Measurements from ENCODE around the gene IL1B. TPM values are rescaled to one million over a fixed set of nuclear protein-coding genes. Genes with fewer than 3 reads are reported as not detected.

Gene IL1B
- total RNA-seq, 1 donor from 2014 or later: 0.35 TPM

Other genes starting within 250 kb of the IL1B start
- gene SLC20A1, start 190.8 kb downstream of the IL1B start, total RNA-seq: 72.9 and 91.2 TPM in 2 replicates
- not detected in 2 replicates for gene NT5DC4, start 115.8 kb downstream of the IL1B start, total RNA-seq
- 0.40 and 4.2 TPM in 2 replicates for gene CKAP2L, start 72.2 kb downstream of the IL1B start, total RNA-seq
- 0.15 and 6.3 TPM in 2 replicates for gene IL1A, start 52.3 kb downstream of the IL1B start, total RNA-seq
- gene IL37, start 74.4 kb upstream of the IL1B start, total RNA-seq: not detected in 2 replicates
- gene IL36G, start 141.2 kb upstream of the IL1B start, total RNA-seq: not detected in 2 replicates
- gene IL36A, start 168.7 kb upstream of the IL1B start, total RNA-seq: not detected in 2 replicates
- gene IL36B, start 216.1 kb upstream of the IL1B start, total RNA-seq: not detected in 2 replicates
- 0.69 TPM in 1 of 2 replicates, not detected in the other for gene IL36RN, start 222.4 kb upstream of the IL1B start, total RNA-seq
- not detected in 2 replicates for gene IL1F10, start 231.2 kb upstream of the IL1B start, total RNA-seq

All from renal cortical epithelial cell (primary cell).